GM20000 (cell line): ENCODE measurements around the gene PIGU.

Experiments
- DNase-seq: peaks from one replicate; pipeline ENCODE4 v3.0.0; 2012; ENCODE audit warnings: low spot score
- TF ChIP-seq, protein P1 (sequence below): IDR thresholded peaks from 2 replicates; pipeline ENCODE4 v1.5.1; 2012; ENCODE audit warnings: mild to moderate bottlenecking, control low read depth; ENCODE audit errors: extremely low read depth, missing control alignments

PIGU gene

DNA sequence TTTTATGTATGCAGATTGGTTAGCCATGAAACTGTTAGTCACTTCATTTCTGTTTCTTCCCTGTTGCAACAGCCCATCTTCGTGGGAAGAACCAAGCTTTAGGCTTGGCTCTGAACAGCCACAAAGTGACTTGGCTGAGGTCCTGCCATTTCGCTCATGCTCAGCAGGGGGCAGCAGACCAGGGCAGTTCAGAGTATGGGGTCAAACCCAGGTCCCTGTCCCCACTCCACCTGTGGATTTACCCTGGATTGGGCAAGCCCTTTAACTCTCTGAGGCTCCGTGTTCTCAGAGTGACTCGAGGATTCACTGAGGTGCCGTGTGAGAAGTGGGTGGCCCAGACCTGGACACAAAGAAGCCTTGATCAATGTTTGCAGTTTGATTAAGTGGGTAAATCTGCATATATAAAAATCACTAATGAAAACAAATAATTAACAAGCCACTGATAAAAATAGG lies 138.2 kb downstream of the PIGU start:
- DNase-seq: peak; percentile 64
- TF ChIP-seq, protein P1, sequence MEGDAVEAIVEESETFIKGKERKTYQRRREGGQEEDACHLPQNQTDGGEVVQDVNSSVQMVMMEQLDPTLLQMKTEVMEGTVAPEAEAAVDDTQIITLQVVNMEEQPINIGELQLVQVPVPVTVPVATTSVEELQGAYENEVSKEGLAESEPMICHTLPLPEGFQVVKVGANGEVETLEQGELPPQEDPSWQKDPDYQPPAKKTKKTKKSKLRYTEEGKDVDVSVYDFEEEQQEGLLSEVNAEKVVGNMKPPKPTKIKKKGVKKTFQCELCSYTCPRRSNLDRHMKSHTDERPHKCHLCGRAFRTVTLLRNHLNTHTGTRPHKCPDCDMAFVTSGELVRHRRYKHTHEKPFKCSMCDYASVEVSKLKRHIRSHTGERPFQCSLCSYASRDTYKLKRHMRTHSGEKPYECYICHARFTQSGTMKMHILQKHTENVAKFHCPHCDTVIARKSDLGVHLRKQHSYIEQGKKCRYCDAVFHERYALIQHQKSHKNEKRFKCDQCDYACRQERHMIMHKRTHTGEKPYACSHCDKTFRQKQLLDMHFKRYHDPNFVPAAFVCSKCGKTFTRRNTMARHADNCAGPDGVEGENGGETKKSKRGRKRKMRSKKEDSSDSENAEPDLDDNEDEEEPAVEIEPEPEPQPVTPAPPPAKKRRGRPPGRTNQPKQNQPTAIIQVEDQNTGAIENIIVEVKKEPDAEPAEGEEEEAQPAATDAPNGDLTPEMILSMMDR: peak; percentile 77

DNA sequence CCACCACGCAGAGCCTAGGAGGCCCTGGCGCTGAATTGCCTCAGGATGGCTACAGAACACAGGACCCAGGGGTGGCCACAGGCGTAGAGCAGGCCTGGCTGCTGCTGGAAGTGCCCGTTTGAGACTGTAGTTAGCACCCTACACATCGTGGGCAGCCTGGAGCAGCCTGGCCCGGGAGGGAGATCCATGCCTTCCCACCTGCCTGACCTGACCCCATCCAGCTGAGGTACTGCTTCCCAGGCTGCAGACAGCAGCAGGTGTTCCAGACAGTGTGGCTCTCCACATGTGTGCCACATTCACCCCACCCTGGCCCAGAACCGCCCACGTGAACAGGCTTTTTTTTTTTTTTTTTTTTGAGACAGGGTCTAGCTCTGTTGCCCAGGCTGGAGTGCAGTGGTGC lies 139.2 kb downstream of the PIGU start:
- TF ChIP-seq, protein P1: no peak

DNA sequence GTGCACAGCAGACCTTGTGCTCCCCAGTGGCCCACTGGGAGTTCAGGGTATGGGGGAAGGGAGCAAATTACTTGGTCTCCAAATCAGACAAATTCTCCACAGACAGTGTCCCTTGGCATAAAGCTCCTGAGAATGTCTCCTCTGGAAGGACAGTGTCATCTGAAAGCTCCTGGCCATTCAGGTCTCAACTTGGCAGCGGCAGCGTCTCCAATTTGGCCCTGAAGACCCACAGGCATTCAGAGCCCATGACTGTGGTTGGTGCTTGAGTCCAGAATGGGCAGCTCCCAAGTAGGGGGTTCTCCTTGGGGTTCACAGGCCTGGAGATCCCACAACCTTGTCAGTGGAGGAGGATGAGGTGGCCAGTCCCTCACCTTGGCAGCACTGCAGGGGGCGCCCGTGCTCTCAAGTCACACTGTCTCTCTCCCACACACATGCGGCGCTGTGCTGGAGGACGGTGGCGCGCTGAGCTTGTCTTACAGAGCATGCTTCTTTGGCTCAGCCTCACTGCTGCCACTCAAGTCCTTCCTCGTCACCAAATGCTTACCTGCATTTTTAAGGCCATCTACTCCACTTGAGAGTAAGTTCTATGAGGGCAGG lies 140.0 kb downstream of the PIGU start:
- DNase-seq: no peak
- TF ChIP-seq, protein P1: peak; percentile 44

More for the DNA sequence above, 139.2 kb downstream of the PIGU start:
- DNase-seq: no peak

DNA sequence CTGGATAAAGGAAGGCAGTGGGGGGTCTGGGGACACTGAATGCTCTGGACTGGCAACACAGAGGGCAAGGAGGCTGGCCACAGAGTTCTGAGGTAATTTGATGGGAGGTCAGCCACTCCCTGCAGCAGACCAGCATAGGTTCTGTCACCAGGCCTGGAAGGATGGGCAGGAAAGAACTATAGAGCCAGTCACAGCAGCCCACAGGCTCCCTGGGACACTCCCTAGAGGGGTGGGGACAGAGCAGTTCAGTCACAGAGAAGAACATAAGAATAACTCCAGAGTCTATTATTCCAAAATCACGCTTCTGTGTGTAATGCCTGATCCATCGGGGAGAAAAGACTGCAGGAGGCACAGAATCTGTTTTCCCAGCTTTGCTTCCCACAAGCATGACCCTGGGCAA lies 141.0 kb downstream of the PIGU start:
- DNase-seq: no peak
- TF ChIP-seq, protein P1: no peak

DNA sequence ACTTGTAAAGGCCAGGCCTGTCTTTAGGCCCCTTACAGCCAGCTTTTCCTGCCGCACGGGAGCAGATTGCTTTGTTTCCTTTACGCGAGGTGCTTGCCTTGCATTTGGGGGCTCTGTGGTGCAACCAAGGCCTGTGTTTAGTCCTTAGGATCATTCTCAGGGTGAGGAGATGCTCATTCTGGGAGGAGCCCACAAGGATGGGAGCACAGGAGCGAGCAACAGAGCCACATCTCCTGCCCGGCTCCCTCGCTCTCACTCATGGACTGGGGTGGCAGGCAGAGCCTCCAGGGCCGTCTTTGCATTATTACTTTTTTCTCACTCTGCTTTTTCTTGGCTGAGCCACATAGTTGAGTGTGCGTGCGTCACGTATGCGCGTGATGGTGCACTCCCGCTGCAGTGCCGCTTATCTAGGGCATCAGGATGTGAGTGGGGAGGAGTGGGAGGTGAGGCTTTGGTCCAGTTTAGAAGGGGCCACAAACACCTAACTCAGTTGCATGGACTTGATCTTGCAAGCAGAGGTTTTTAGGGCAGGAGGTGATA lies 141.5 kb downstream of the PIGU start:
- TF ChIP-seq, protein P1: no peak
- DNase-seq: no peak

DNA sequence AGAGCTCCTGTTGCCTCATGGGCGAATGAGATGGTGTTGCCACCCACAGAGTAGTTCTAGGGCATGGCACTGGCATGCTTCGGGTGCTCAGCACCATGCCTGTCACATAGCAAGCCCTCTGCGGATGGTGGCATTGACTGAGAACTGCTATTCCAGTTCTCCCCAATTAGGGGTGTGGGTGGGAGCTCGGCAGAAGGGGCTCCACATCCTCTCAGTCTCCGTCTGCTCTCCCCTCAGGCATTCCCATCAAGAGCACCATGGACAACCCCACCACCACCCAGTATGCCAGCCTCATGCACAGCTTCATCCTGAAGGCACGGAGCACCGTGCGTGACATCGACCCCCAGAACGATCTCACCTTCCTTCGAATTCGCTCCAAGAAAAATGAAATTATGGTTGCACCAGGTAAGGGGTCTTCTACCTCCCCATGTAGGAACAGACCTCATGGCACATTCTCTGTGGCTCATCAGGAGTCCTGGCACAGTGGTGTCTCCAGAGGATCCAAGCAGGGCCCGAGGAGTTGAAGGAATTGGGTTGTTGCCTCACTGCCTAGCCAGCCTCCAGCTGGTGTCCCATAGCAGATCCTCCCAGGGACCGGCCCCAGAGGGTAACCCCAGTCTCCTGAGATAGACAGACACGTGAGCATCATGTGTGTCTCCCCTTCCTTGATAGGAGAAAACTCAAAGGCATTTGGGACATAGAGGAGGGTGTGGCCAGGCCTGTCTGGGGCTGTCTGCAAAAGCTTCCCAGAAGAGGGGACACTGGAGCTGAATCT lies 142.3 kb downstream of the PIGU start:
- TF ChIP-seq, protein P1: no peak
- no peak for DNase-seq

DNA sequence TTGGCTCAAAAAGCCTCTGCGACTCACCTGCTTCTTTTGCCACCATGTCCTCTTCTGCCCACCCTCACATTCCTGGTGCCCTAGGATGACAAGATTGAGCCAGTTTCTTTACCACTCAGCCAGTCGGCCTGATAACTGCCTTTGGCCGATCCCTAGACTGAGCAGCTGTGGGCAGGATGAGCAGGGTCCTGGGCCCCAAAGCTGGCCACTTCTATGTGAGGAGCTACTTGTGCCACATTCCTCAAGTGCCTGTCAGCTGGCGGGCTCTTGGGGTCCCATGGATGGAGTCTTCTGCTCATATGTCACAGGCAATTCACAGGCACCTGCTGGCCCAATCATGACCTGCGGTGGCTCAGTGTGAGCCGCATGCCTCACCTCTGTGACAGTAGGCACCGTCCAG lies 144.1 kb downstream of the PIGU start:
- TF ChIP-seq, protein P1: no peak
- no peak for DNase-seq
